Ishikawa (cell line): ENCODE data around the gene ANKRD28.

Source experiments
- CREB1 ChIP-seq: IDR thresholded peaks from 2 replicates; pipeline ENCODE4 v1.6.1; 2012; ENCODE audit warnings: low read depth
- NFIC ChIP-seq: IDR thresholded peaks from 2 replicates; pipeline ENCODE4 v1.6.1; 2012
- RAD21 ChIP-seq: IDR thresholded peaks from 2 replicates; pipeline ENCODE4 v1.6.1; 2012; ENCODE audit warnings: low read depth
- REST ChIP-seq: IDR thresholded peaks from 2 replicates; pipeline ENCODE4 v1.6.1; 2012; ENCODE audit warnings: low read depth, mild to moderate bottlenecking
- TAF1 ChIP-seq: IDR thresholded peaks from 2 replicates; pipeline ENCODE4 v1.6.1; 2012; ENCODE audit warnings: low read depth, mild to moderate bottlenecking
- TCF12 ChIP-seq: IDR thresholded peaks from 2 replicates; pipeline ENCODE4 v1.6.1; 2012; ENCODE audit warnings: low read depth
- USF1 ChIP-seq: IDR thresholded peaks from 2 replicates; pipeline ENCODE4 v1.6.1; 2012
- YY1 ChIP-seq: IDR thresholded peaks from 2 replicates; pipeline ENCODE4 v1.6.1; 2012; ENCODE audit warnings: low read depth

GRCh38 chr3:15657016-15657415 lies 140.8 kb downstream of the ANKRD28 start:
- no peak for TF ChIP-seq TAF1
- no peak for TF ChIP-seq USF1
- no peak for TF ChIP-seq NFIC
- TF ChIP-seq REST = no peak
- no peak for TF ChIP-seq TCF12
- TF ChIP-seq RAD21 = no peak
- no peak for TF ChIP-seq CREB1
- TF ChIP-seq YY1 = no peak
